B cell (primary cell): Measurements from ENCODE around the gene CDH20. TPM values are rescaled to one million over a fixed set of nuclear protein-coding genes. Genes with fewer than 3 reads are reported as not detected.

Experiments used
- ATAC-seq: fragments of 200-7000 bp; cut with Tn5 transposase; one replicate; pipeline ENCODE4 v1.10.0; 2021; ENCODE audit warnings: low read depth, mild to moderate bottlenecking, moderate number of reproducible peaks, moderate library complexity
- CTCF ChIA-PET: fragments of 350-600 bp; sonication (Branson Sonifier 250); formaldehyde crosslinking; loops from one replicate; lab custom pipeline; 2021; ENCODE audit warnings: antibody characterized with exemption, inconsistent platforms; lab: Charles Lee
- POLR2A ChIA-PET: fragments of 350-600 bp; sonication (Branson Sonifier 250); formaldehyde crosslinking; loops from one replicate; lab custom pipeline; 2021; ENCODE audit warnings: antibody characterized with exemption; lab: Charles Lee
- DNase-seq: peaks from one replicate; pipeline ENCODE4 v3.0.0; 2013
- H2AFZ ChIP-seq: 2 replicates; pipeline ENCODE4 v1.6.1; 2012; ENCODE audit warnings: mild to moderate bottlenecking, low read depth, low read length; ENCODE audit not compliant: insufficient read depth, poor library complexity, severe bottlenecking
- H3K27ac ChIP-seq, 2 donors: 1 replicate in 1 of 2; 2 replicates in 1 of 2; pipeline ENCODE4 v1.5.1; 2012 to 2013; ENCODE audit warnings: low read length in 2 of 2, mild to moderate bottlenecking in 2 of 2, moderate library complexity in 1 of 2
- H3K27me3 ChIP-seq, 4 experiments: fragments of 200-600 bp in 1 of 4; sonication (generic) in 1 of 4; replicated peaks in 1 of 4; 1 replicate in 2 of 4; 2 replicates in 2 of 4; pipeline versions ENCODE4 v1.6.1 to v1.7.0; 2013 to 2016; ENCODE audit warnings: low read length in 3 of 4, mild to moderate bottlenecking in 2 of 4, mixed read lengths in 1 of 4, moderate library complexity in 1 of 4; ENCODE audit not compliant: insufficient read depth in 4 of 4, control insufficient read depth in 3 of 4; ENCODE audit errors: control extremely low read depth in 1 of 4
- H3K36me3 ChIP-seq, 2 experiments: replicated peaks in 1 of 2; 1 replicate in 1 of 2; 2 replicates in 1 of 2; pipeline versions ENCODE4 v1.6.1 to v1.7.1; 2013; ENCODE audit warnings: low read length in 1 of 2; ENCODE audit not compliant: insufficient read depth in 2 of 2, control insufficient read depth in 1 of 2; ENCODE audit errors: control extremely low read depth in 1 of 2, extremely low read depth in 1 of 2
- H3K4me1 ChIP-seq, 2 donors: fragments of 200-600 bp in 1 of 2; sonication (generic) in 1 of 2; 1 replicate in 1 of 2; 2 replicates in 1 of 2; pipeline versions ENCODE4 v1.5.1 to v1.6.1; 2013 to 2017; ENCODE audit warnings: low read length in 2 of 2; ENCODE audit not compliant: control insufficient read depth in 2 of 2, insufficient read depth in 2 of 2
- H3K4me2 ChIP-seq: replicated peaks from 2 replicates; pipeline ENCODE3; 2012; ENCODE audit warnings: mild to moderate bottlenecking, low read depth, low read length; ENCODE audit not compliant: poor library complexity, severe bottlenecking
- H3K4me3 ChIP-seq, 5 experiments: fragments of 200-600 bp in 1 of 5; sonication (generic) in 1 of 5; 1 replicate in 3 of 5; 2 replicates in 2 of 5; pipeline versions ENCODE4 v1.5.1 to v1.7.0; 2011 to 2016; ENCODE audit warnings: low read length in 4 of 5, mild to moderate bottlenecking in 4 of 5, low read depth in 2 of 5, control low read depth in 1 of 5, moderate library complexity in 1 of 5; ENCODE audit not compliant: insufficient read depth in 1 of 5; ENCODE audit errors: control extremely low read depth in 1 of 5, extremely low read depth in 1 of 5
- H3K79me2 ChIP-seq: fragments of 200-600 bp; sonication (generic); one replicate; pipeline ENCODE4 v1.6.0; 2016; ENCODE audit warnings: low read length; ENCODE audit not compliant: control insufficient read depth, insufficient read depth
- H3K9ac ChIP-seq: fragments of 200-600 bp; sonication (generic); 2 replicates; pipeline ENCODE4 v1.6.1; 2017; ENCODE audit warnings: mild to moderate bottlenecking, low read length, moderate library complexity
- H3K9me3 ChIP-seq, 3 donors: one replicate each; pipeline versions ENCODE4 v1.6.1 to v1.7.1; 2013; ENCODE audit warnings: low read length in 2 of 3; ENCODE audit not compliant: control insufficient read depth in 2 of 3, insufficient read depth in 1 of 3; ENCODE audit errors: control extremely low read depth in 1 of 3
- H4K20me1 ChIP-seq: 2 replicates; pipeline ENCODE4 v1.6.0; 2012; ENCODE audit warnings: mild to moderate bottlenecking, low read length; ENCODE audit not compliant: insufficient read depth, control insufficient read depth, poor library complexity, severe bottlenecking
- H3K27ac Mint-ChIP-seq: one replicate; pipeline ENCODE4 v1.8.0; 2021; ENCODE audit warnings: mixed read lengths
- H3K27me3 Mint-ChIP-seq: one replicate; pipeline ENCODE4 v1.8.0; 2021; ENCODE audit warnings: mixed read lengths
- H3K4me1 Mint-ChIP-seq: one replicate; pipeline ENCODE4 v1.8.0; 2021; ENCODE audit warnings: mixed read lengths
- H3K4me3 Mint-ChIP-seq: one replicate; pipeline ENCODE4 v1.8.0; 2021; ENCODE audit warnings: mixed read lengths
- H3K9me3 Mint-ChIP-seq: one replicate; pipeline ENCODE4 v1.8.0; 2022; ENCODE audit warnings: mixed read lengths; ENCODE audit not compliant: insufficient read depth
- EZH2 ChIP-seq: IDR thresholded peaks from 2 replicates; pipeline ENCODE4 v1.6.1; 2012; ENCODE audit warnings: borderline replicate concordance, low read depth, mild to moderate bottlenecking, moderate library complexity, low read length; ENCODE audit not compliant: insufficient read depth, poor library complexity, severe bottlenecking
- WGBS: methylation state at CpG from one replicate; pipeline ENCODE4 v1.1.5; 2013; ENCODE audit warnings: missing lambda C conversion rate; ENCODE audit not compliant: insufficient coverage; 5-methylcytosine and 5-hydroxymethylcytosine counted together
- intact Hi-C: fragments of 100-400 bp; cut with micrococcal nuclease; formaldehyde crosslinking; loops from one replicate; pipeline ENCODE4 v1.10.0; 2022
- polyA plus RNA-seq: library from polyadenylated mRNA; depleted of rRNA; stranded (reverse); fragments of >200 nt; gene quantifications from 2 replicates; pipeline ENCODE4 v1.2.3, GENCODE V29; 2012
- total RNA-seq, 2 donors: library from RNA; stranded (reverse); fragments of 120-200 nt in 1 of 2; gene quantifications; 1 replicate in 1 of 2; 2 replicates in 1 of 2; pipeline versions ENCODE4 v1.2.3 to v1.2.4, GENCODE V29; 2013 to 2022
- TF ChIP-seq, protein P1 (sequence below): fragments of 200-600 bp; IDR thresholded peaks from one replicate; pipeline ENCODE4 v1.8.0; 2022; ENCODE audit warnings: antibody characterized with exemption, mild to moderate bottlenecking

CDH20 gene
- total and polyA plus RNA-seq, 2 donors (not counting 1 experiment from before 2014, with no cell fraction given) = 0.09 TPM; not detected in 1

DNA sequence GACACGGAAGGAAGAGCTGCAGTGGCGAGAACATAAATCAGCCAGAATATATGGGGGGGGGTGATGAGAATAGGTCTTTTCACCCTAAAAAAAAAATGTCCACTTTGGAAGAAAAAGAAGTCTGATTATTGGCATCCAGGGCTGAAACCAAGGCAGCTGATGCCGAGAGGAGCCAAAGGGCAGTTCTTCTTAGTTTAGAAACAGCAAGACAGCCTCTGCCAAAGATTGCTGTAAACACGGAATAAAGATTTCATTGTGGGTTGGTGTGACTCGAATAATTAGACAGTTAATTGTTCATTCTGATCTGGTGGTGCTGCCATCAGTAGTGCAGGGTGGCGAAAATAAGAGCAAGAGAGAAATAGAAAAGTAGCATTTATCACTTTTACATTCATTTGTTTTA, 3.5 kb downstream of the CDH20 start:
- CTCF ChIA-PET = no interaction called here
- H3K27me3 ChIP-seq = peaks cover 0 to 27% (median 7%) of the 10 kb centered on the region in 4 experiments
- H3K9ac ChIP-seq = no peak overlapping the region
- no peaks in the 10 kb centered on the region for H3K4me1 ChIP-seq
- no peak overlapping the region for H3K4me3 ChIP-seq
- H3K27ac ChIP-seq = no peak overlapping the region
- H2AFZ ChIP-seq = no peak overlapping the region
- DNase-seq = no peak
- POLR2A ChIA-PET = no interaction called here
- peaks cover 0 to 3% (median 0%) of the 10 kb centered on the region in 3 donors for H3K9me3 ChIP-seq
- no peak for ATAC-seq
- no peak overlapping the region for H3K4me3 Mint-ChIP-seq
- intact Hi-C loops = no loop called here
- no peaks in the 10 kb centered on the region for H3K79me2 ChIP-seq
- H3K36me3 ChIP-seq = no peaks in the 10 kb centered on the region
- no peak overlapping the region for H3K27ac Mint-ChIP-seq
- 89% methylated on average over 3 of the region's 6 CpGs for WGBS
- no peak for TF ChIP-seq EZH2
- TF ChIP-seq, protein P1, sequence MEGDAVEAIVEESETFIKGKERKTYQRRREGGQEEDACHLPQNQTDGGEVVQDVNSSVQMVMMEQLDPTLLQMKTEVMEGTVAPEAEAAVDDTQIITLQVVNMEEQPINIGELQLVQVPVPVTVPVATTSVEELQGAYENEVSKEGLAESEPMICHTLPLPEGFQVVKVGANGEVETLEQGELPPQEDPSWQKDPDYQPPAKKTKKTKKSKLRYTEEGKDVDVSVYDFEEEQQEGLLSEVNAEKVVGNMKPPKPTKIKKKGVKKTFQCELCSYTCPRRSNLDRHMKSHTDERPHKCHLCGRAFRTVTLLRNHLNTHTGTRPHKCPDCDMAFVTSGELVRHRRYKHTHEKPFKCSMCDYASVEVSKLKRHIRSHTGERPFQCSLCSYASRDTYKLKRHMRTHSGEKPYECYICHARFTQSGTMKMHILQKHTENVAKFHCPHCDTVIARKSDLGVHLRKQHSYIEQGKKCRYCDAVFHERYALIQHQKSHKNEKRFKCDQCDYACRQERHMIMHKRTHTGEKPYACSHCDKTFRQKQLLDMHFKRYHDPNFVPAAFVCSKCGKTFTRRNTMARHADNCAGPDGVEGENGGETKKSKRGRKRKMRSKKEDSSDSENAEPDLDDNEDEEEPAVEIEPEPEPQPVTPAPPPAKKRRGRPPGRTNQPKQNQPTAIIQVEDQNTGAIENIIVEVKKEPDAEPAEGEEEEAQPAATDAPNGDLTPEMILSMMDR = no peak
- no peaks in the 10 kb centered on the region for H4K20me1 ChIP-seq
- peaks cover 1% of the 10 kb centered on the region for H3K4me1 Mint-ChIP-seq
- H3K9me3 Mint-ChIP-seq = no peaks in the 10 kb centered on the region
- peaks cover 33% of the 10 kb centered on the region for H3K27me3 Mint-ChIP-seq
- no peak overlapping the region for H3K4me2 ChIP-seq

DNA sequence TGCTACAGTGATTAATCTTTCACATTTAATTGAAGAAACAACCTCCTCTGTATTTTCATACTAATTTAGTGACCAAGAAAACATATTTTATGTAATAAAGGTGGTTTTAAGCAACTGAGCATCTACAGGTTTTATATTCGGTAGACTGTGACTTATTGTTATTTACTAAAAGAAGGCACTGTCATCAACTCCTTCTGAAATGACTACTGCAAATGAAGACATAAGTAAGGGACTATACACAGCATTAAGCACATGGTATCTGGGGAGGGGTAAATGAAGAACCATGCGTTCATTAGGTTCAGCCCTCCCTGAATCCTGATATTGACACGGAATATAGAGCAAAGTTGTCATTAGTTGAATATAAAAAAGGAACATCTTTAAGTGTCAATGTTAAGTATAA, 4.3 kb downstream of the CDH20 start:
- Mint-ChIP-seq H3K4me3 (no peak overlapping the region), H3K4me1 (peaks cover 1% of the 10 kb centered on the region), H3K9me3 (no peaks in the 10 kb centered on the region), H3K27me3 (peaks cover 33% of the 10 kb centered on the region), H3K27ac (no peak overlapping the region)
- H3K4me3 ChIP-seq = no peak overlapping the region
- DNase-seq (no peak), ATAC-seq (no peak)
- no peak overlapping the region for H3K27ac ChIP-seq
- peaks cover 0 to 3% (median 0%) of the 10 kb centered on the region in 3 donors for H3K9me3 ChIP-seq
- no peaks in the 10 kb centered on the region for H4K20me1 ChIP-seq
- ChIA-PET POLR2A (no interaction called here), CTCF (no interaction called here)
- H3K27me3 ChIP-seq = peaks cover 0 to 28% (median 6%) of the 10 kb centered on the region in 4 experiments
- WGBS = 100% methylated on average over 2 of the region's 3 CpGs
- no peak overlapping the region for H2AFZ ChIP-seq
- TF ChIP-seq, protein P1 = no peak
- TF ChIP-seq EZH2 = no peak
- H3K9ac ChIP-seq = no peak overlapping the region
- no peaks in the 10 kb centered on the region for H3K4me1 ChIP-seq
- H3K79me2 ChIP-seq = no peaks in the 10 kb centered on the region
- H3K36me3 ChIP-seq = no peaks in the 10 kb centered on the region
- intact Hi-C loops = no loop called here
- no peak overlapping the region for H3K4me2 ChIP-seq
